ENCODE data around the gene RFWD3.

RFWD3 gene

GRCh38 chr16:74578433-74578832, 88.2 kb downstream of the RFWD3 start:
- DNase-seq (ENCODE audit: low read depth), result no peak

DNA sequence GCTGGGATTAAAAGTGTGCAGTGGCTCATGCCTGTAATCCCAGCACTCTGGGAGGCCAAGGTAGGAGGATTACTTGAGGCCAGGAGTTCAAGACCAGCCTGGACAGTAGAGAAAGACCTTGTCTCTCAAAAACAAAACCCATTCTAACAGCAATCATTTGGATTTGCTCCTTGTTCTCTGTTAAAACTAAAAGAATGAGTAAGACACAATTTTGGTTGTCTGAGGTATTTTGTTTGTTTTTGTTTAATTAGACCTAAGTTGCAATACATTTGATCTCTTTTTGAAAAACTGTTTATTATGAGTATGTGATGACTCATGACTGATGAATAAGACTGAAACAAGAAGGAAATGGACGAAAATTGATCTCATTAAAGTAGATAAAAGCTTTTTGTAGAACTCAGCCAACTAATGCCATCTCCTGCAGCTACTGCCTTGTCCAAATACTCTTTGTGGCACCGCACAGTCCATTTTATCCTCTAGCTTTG, 88.8 kb downstream of the RFWD3 start:
- DNase-seq (ENCODE audit: low read depth), result no peak

GRCh38 chr16:74575807-74576643, 90.7 kb downstream of the RFWD3 start:
- DNase-seq (ENCODE audit: low read depth), result no peak

DNA sequence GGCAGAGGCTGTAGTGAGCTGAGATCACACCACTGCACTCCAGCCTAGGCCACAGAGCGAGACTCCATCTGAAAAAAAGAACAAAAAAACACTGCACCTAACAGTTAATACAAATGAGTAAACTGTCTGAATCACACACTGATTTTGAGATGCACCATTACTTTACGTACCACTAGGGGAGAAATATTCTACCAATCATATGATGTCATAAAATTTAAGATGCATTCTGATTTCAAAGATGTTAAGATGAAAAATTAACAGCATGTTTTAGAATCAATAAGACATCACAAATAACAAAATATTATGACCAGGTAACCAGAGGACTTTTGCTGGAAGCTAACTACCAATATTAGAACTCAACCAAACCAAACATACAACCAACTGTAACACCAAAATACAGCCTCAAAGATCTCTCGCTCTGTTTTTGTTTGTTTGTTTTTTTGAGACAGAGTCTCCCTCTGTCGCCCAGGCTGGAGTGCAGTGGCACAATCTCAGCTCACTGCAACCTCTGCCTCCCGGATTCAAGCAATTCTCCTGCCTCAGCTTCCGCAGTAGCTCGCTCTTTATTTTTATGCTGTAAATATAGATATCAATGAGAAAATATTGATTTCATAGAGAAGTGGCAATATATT, 91.4 kb downstream of the RFWD3 start:
- no peak for DNase-seq (ENCODE audit: low read depth)

DNA sequence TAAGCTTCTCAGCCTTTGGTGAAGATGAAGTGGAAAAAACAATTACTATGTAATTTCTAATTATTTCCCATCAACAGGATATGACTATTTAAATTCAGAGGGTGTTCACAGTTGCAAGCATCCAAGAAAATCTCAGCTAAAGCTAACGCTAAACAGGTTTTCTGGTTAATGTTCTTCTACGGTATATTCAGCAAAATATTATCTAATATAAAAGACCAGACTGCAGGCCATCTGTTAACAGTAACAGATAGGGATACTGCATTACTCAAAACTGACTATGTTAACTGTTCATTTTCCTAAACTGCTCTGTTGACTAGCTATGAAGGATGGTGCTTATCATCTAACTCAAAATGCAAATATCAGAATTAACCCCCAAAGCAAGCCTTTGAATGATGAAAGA, 92.5 kb downstream of the RFWD3 start:
- no peak for DNase-seq (ENCODE audit: low read depth)

GRCh38 chr16:74573622-74574021, 93.1 kb downstream of the RFWD3 start:
- no peak for DNase-seq (ENCODE audit: low read depth)
